HepG2 (cell line): Measurements from ENCODE around the gene SLC45A1. TPM values are rescaled to one million over a fixed set of nuclear protein-coding genes. Genes with fewer than 3 reads are reported as not detected.

Experiments
- ATAC-seq: fragments of 200-7000 bp; cut with Tn5 transposase; 3 replicates; pipeline ENCODE4 v1.9.1; 2020; ENCODE audit warnings: mild to moderate bottlenecking, moderate library complexity
- BruUV-seq: library from RNA; stranded (reverse); fragments of 400-500 nt; replicated peaks from 2 replicates; lab custom pipeline; 2021; lab: Mats Ljungman, UMichigan
- CTCF ChIA-PET: fragments of 300-600 bp; formaldehyde crosslinking; extraction: SDS; loops from one replicate; lab custom pipeline; 2021; ENCODE audit warnings: low total read pairs, inconsistent platforms, low intra/inter-chr PET ratio; lab: Yijun Ruan, JAX
- POLR2A ChIA-PET: fragments of 350-600 bp; sonication (Branson Sonifier 250); formaldehyde crosslinking; loops from one replicate; lab custom pipeline; 2020; ENCODE audit warnings: antibody characterized with exemption, inconsistent platforms; lab: Yijun Ruan, JAX
- DNase-seq: peaks from one replicate; pipeline ENCODE4 v3.0.0-alpha.2; 2015; ENCODE audit warnings: low spot score
- FAIRE-seq: peaks from 3 replicates; lab custom pipeline; 2011; peaks lifted over from hg19 to GRCh38; lab: Jason Lieb, UNC
- H2AFZ ChIP-seq: one replicate; pipeline ENCODE4 v1.6.1; 2011; ENCODE audit warnings: low read length, inconsistent platforms
- H3K27ac ChIP-seq: fragments of 300-600 bp; 3 replicates; pipeline ENCODE4 v1.8.0; 2011; ENCODE audit warnings: mixed run types, mild to moderate bottlenecking, mixed read lengths, low read length, inconsistent platforms; ENCODE audit not compliant: insufficient read depth; ENCODE audit errors: extremely low read length
- H3K27me3 ChIP-seq, 2 experiments: fragments of 200-600 bp in 1 of 2; 2 replicates in 1 of 2; 3 replicates in 1 of 2; pipeline versions ENCODE4 v1.6.0 to v1.8.0; 2011; ENCODE audit warnings: low read length in 2 of 2, mild to moderate bottlenecking in 2 of 2, moderate library complexity in 2 of 2, inconsistent platforms in 1 of 2; ENCODE audit not compliant: insufficient read depth in 2 of 2, control insufficient read depth in 1 of 2
- H3K36me3 ChIP-seq, 2 experiments: fragments of 200-600 bp in 1 of 2; replicated peaks in 1 of 2; 2 replicates in 1 of 2; 3 replicates in 1 of 2; pipeline versions ENCODE4 v1.5.1 to v1.8.0; 2011; ENCODE audit warnings: low read length in 2 of 2, inconsistent platforms in 1 of 2; ENCODE audit not compliant: insufficient read depth in 2 of 2, control insufficient read depth in 1 of 2
- H3K4me1 ChIP-seq: 2 replicates; pipeline ENCODE4 v1.5.1; 2012; ENCODE audit warnings: low read length, inconsistent platforms; ENCODE audit not compliant: insufficient read depth
- H3K4me2 ChIP-seq: 2 replicates; pipeline ENCODE4 v1.6.0; 2011; ENCODE audit warnings: low read depth, low read length, inconsistent platforms
- H3K4me3 ChIP-seq, 3 experiments: fragments of 200-600 bp in 1 of 3; sonication (generic), shearing (Covaris generic) in 1 of 3; replicated peaks in 1 of 3; 2 replicates each; pipeline ENCODE4 v1.5.1; 2011 to 2016; ENCODE audit warnings: low read length in 3 of 3, inconsistent platforms in 2 of 3, low read depth in 2 of 3, mild to moderate bottlenecking in 2 of 3, control low read depth in 1 of 3, mixed read lengths in 1 of 3; ENCODE audit not compliant: insufficient read depth in 1 of 3
- H3K79me2 ChIP-seq: one replicate; pipeline ENCODE4 v1.6.1; 2011; ENCODE audit warnings: low read length, inconsistent platforms; ENCODE audit not compliant: insufficient read depth
- H3K9ac ChIP-seq: 2 replicates; pipeline ENCODE4 v1.6.0; 2011; ENCODE audit warnings: mild to moderate bottlenecking, low read depth, low read length, inconsistent platforms; ENCODE audit not compliant: insufficient read depth
- H3K9me3 ChIP-seq: 2 replicates; pipeline ENCODE4 v1.5.1; 2012; ENCODE audit warnings: mild to moderate bottlenecking, low read length
- H4K20me1 ChIP-seq: 2 replicates; pipeline ENCODE4 v1.6.0; 2011; ENCODE audit warnings: inconsistent platforms, mild to moderate bottlenecking, low read length, moderate library complexity; ENCODE audit not compliant: insufficient read depth
- EED ChIP-seq: sonication (generic); formaldehyde crosslinking; IDR thresholded peaks from 2 replicates; pipeline ENCODE4 v1.5.0; 2020; ENCODE audit warnings: mild to moderate bottlenecking, missing genetic modification reagents
- FOXK1 ChIP-seq: sonication (generic); formaldehyde crosslinking; IDR thresholded peaks from 2 replicates; pipeline ENCODE4 v1.4.0; 2020; ENCODE audit warnings: low read depth, missing genetic modification reagents, borderline replicate concordance
- KMT2B ChIP-seq: IDR thresholded peaks from 2 replicates; pipeline ENCODE4 v1.6.1; 2016; ENCODE audit warnings: missing genetic modification reagents, missing compliant biosample characterization
- MYNN ChIP-seq: sonication (generic); formaldehyde crosslinking; IDR thresholded peaks from 2 replicates; pipeline ENCODE4 v1.4.0; 2020; ENCODE audit warnings: mild to moderate bottlenecking, low read depth, missing genetic modification reagents
- POLR2A ChIP-seq, 2 experiments: IDR thresholded peaks; 2 replicates each; pipeline ENCODE4 v1.6.1; 2011; ENCODE audit warnings: low read depth in 2 of 2, low read length in 2 of 2, mild to moderate bottlenecking in 1 of 2, moderate library complexity in 1 of 2; ENCODE audit not compliant: insufficient read depth in 1 of 2
- ZBTB33 ChIP-seq: sonication (generic); formaldehyde crosslinking; IDR thresholded peaks from 2 replicates; pipeline ENCODE4 v1.4.0; 2020; ENCODE audit warnings: missing genetic modification reagents
- WGBS: methylation state at CpG from one replicate; pipeline ENCODE4 v1.1.6; 2017; ENCODE audit warnings: low lambda C conversion rate; 5-methylcytosine and 5-hydroxymethylcytosine counted together
- in situ Hi-C: cut with HindIII; loops from 2 replicates; pipeline ENCODE4 v1.10.0; 2017; ENCODE audit warnings: low pct_unique_long_range_greater_than_20kb; ENCODE audit not compliant: extremely low pct_ligation_motif_present
- intact Hi-C: fragments of 100-400 bp; cut with micrococcal nuclease; formaldehyde crosslinking; loops from one replicate; pipeline ENCODE4 v1.10.0; 2022; ENCODE audit not compliant: unreplicated experiment
- polyA plus RNA-seq, 8 experiments: library from polyadenylated mRNA; depleted of rRNA in 3 of 8; stranded (reverse) in 7 of 8; unstranded in 1 of 8; fragments of >200 nt; fragmentation: Illumina TruSeq in 4 of 8; extraction: Trizol in 4 of 8; gene quantifications; 2 replicates each; pipeline versions ENCODE4 v1.2.1 to v1.2.3, GENCODE V29; 2011 to 2016; ENCODE audit warnings: low read depth in 4 of 8, missing spikeins in 1 of 8, mixed read lengths in 1 of 8; ENCODE audit not compliant: insufficient read depth in 1 of 8
- total RNA-seq, 5 experiments: library from RNA; depleted of rRNA; stranded (reverse); fragments of >200 nt; fragmentation: Illumina TruSeq; extraction: Trizol; gene quantifications; 2 replicates each; pipeline ENCODE4 v1.2.3, GENCODE V29; 2016; ENCODE audit warnings: low read depth in 1 of 5

SLC45A1 gene
- total and polyA plus RNA-seq, 2 of the 13 experiments (the other 11 are each of a cell fraction or from before 2014, with no cell fraction given) = not detected

GRCh38 chr1:8351693-8352470 lies 34.0 kb downstream of the SLC45A1 start (continued):
- TF ChIP-seq ZBTB33 (CRISPR knock-in tag) = peak; percentile 82

- 0 out of 4 replicates have a peak, but pooled peaks of 1 of the 2 experiments have one; percentile 3 for TF ChIP-seq POLR2A (IDR thresholded peaks at IDR 0.05; ENCODE audit: insufficient read depth in 1 of 2, low read depth in 2 of 2, low read length in 2 of 2)
- TF ChIP-seq MYNN (CRISPR knock-in tag) = no peak
- TF ChIP-seq EED (CRISPR knock-in tag) = no peak
- no peak for TF ChIP-seq KMT2B (CRISPR knock-in tag)
- TF ChIP-seq FOXK1 = no peak
- H3K4me3 ChIP-seq = no peak overlapping the region
- H3K27me3 ChIP-seq = peaks cover 0 to 3% of the 10 kb centered on the region in 2 experiments; a peak in 4 of 5 replicates
- no peaks in the 10 kb centered on the region for H3K79me2 ChIP-seq
- DNase-seq (no peak), ATAC-seq (no peak), FAIRE-seq (no peak)
- no TSS peak for BruUV-seq
- intact Hi-C loops = no loop called here
- no peaks in the 10 kb centered on the region for H3K9me3 ChIP-seq
- WGBS = 91% methylated on average over 15 of the region's 15 CpGs
- CTCF ChIA-PET = interaction anchor here (1.5 kb wide), 1 partner anchor 377 kb away, joined by 9 read pairs; no protein-coding TSS in a partner anchor
- H3K36me3 ChIP-seq = peaks cover 28 to 38% of the 10 kb centered on the region in 2 experiments
- peaks cover 15% of the 10 kb centered on the region for H3K4me1 ChIP-seq
- POLR2A ChIA-PET = no interaction called here
- H4K20me1 ChIP-seq = peaks cover 6% of the 10 kb centered on the region; the same call in 1 of the 2 replicates
- H2AFZ ChIP-seq = no peak overlapping the region
- no peak overlapping the region for H3K9ac ChIP-seq
- in situ Hi-C loops = no loop called here
- no peak overlapping the region for H3K27ac ChIP-seq
- no peak overlapping the region for H3K4me2 ChIP-seq
These were observed 34.5 kb downstream of the SLC45A1 start for GRCh38 chr1:8352471-8352845.
